Lower leg skin (tissue), 3 donors: Measurements from ENCODE around the gene REM2.

Experiments
- POLR2A ChIP-seq, 2 donors: fragments of 450-650 bp; IDR thresholded peaks; one replicate each; pipeline ENCODE4 v1.6.1; 2016 to 2017; ENCODE audit warnings: antibody characterized with exemption in 2 of 2, mild to moderate bottlenecking in 1 of 2, moderate library complexity in 1 of 2
- TF ChIP-seq, protein P1 (sequence below), 3 donors: fragments of 450-650 bp; IDR thresholded peaks; one replicate each; pipeline ENCODE4 v1.5.1; 2016; ENCODE audit warnings: antibody characterized with exemption in 3 of 3, mild to moderate bottlenecking in 3 of 3, moderate library complexity in 2 of 3

DNA sequence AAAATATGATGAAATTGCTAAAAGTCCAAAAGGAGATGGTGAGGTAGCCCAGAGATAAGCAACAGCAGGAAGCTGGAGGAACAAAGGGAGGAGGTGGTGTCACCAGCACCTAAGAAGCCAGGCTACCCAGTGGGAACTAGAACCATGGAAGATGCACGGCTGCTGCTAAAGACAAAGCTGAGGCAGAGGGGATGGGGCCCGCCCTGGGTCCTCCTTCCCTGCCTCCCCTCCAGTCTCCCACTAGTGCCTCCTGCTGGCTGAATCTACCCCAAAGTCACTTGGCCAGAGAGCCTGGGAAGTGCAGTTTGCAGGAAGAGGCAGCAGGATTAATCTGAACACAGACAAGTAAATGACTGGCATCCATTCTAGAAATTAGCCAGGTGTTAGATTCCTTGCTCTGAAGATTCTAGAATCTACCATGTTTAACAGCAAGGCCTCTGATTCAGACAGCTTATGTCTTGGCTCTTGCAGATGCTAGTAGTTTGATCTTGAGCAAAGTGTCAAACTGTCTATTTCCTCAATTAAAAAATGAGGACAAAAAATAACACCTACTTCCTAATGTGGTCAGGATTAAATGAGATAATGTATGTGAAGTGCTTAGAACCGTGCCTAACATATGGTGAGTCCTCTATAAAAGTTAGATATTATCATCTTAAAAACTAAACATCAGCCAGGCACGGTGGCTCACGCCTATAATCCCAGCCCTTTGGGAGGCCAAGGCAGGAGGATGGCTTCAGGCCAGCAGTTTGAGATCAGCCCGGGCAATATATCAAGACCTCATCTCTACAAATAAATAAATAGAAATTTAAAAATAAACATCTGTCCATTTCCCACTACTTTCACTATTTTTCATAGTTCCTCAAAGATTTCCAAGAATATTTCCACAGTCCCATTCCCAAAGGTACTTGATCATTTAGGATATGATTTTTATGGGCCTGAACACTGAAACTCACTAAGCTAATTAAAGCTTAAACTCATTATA lies 17.3 kb upstream of the REM2 start:
- TF ChIP-seq, protein P1, sequence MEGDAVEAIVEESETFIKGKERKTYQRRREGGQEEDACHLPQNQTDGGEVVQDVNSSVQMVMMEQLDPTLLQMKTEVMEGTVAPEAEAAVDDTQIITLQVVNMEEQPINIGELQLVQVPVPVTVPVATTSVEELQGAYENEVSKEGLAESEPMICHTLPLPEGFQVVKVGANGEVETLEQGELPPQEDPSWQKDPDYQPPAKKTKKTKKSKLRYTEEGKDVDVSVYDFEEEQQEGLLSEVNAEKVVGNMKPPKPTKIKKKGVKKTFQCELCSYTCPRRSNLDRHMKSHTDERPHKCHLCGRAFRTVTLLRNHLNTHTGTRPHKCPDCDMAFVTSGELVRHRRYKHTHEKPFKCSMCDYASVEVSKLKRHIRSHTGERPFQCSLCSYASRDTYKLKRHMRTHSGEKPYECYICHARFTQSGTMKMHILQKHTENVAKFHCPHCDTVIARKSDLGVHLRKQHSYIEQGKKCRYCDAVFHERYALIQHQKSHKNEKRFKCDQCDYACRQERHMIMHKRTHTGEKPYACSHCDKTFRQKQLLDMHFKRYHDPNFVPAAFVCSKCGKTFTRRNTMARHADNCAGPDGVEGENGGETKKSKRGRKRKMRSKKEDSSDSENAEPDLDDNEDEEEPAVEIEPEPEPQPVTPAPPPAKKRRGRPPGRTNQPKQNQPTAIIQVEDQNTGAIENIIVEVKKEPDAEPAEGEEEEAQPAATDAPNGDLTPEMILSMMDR (IDR thresholded peaks at IDR 0.05), result no peak
- no peak for TF ChIP-seq POLR2A (IDR thresholded peaks at IDR 0.05)
